ENCODE data around the gene WNT3A. TPM values are rescaled to one million over a fixed set of nuclear protein-coding genes. Genes with fewer than 3 reads are reported as not detected.

Gene WNT3A
- total and polyA plus RNA-seq, 10 donors, result not detected

- no peak overlapping the region for H3K4me3 ChIP-seq
- H3K27ac ChIP-seq, result no peak overlapping the region
- H3K9me3 ChIP-seq, result peaks cover 0 to 1% (median 0%) of the 10 kb centered on the region in 8 donors
- WGBS, 5 donors, result 48 to 55% (median 49%) methylated on average over 11 to 14 of the region's 14 CpGs
- H3K36me3 ChIP-seq, result no peaks in the 10 kb centered on the region
- TF ChIP-seq POLR2A (IDR thresholded peaks at IDR 0.05), result no peak
- TF ChIP-seq POLR2AphosphoS5 (IDR thresholded peaks at IDR 0.05), result no peak
- TF ChIP-seq, protein P1, sequence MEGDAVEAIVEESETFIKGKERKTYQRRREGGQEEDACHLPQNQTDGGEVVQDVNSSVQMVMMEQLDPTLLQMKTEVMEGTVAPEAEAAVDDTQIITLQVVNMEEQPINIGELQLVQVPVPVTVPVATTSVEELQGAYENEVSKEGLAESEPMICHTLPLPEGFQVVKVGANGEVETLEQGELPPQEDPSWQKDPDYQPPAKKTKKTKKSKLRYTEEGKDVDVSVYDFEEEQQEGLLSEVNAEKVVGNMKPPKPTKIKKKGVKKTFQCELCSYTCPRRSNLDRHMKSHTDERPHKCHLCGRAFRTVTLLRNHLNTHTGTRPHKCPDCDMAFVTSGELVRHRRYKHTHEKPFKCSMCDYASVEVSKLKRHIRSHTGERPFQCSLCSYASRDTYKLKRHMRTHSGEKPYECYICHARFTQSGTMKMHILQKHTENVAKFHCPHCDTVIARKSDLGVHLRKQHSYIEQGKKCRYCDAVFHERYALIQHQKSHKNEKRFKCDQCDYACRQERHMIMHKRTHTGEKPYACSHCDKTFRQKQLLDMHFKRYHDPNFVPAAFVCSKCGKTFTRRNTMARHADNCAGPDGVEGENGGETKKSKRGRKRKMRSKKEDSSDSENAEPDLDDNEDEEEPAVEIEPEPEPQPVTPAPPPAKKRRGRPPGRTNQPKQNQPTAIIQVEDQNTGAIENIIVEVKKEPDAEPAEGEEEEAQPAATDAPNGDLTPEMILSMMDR (IDR thresholded peaks at IDR 0.05 in 8 of 11, conservative IDR thresholded peaks at IDR 0.05 in 3 of 11), result no peak
- peaks cover 3 to 40% (median 24%) of the 10 kb centered on the region in 6 donors for H3K4me1 ChIP-seq
- DNase-seq, result peak; percentile 48
- peaks cover 0 to 95% (median 55%) of the 10 kb centered on the region in 7 donors for H3K27me3 ChIP-seq (replicated peaks in 1 of 7)
- intact Hi-C loops (cut with DNase I; ENCODE audit: low total_unique reads), result no loop called here
Observed at GRCh38 chr1:228003461-228004330, 3.1 kb upstream of the WNT3A start.

- H3K36me3 ChIP-seq, result no peaks in the 10 kb centered on the region
- peaks cover 3 to 47% (median 30%) of the 10 kb centered on the region in 6 donors for H3K4me1 ChIP-seq
- WGBS, 5 donors, result 7 to 18% (median 17%) methylated on average over 6 to 12 of the region's 12 CpGs
- peak; percentile 57 for DNase-seq
- TF ChIP-seq POLR2A (IDR thresholded peaks at IDR 0.05) (no peak), POLR2AphosphoS5 (IDR thresholded peaks at IDR 0.05) (no peak)
- TF ChIP-seq, protein P1 (IDR thresholded peaks at IDR 0.05 in 8 of 11, conservative IDR thresholded peaks at IDR 0.05 in 3 of 11), result peak in 3 of 11 experiments; percentile 15 to 45 (median 23)
- no peak overlapping the region for H3K27ac ChIP-seq
- no peaks in the 10 kb centered on the region for H3K9me3 ChIP-seq
- H3K27me3 ChIP-seq (replicated peaks in 1 of 7), result peaks cover 0 to 98% (median 62%) of the 10 kb centered on the region in 7 donors
- intact Hi-C loops (cut with DNase I; ENCODE audit: low total_unique reads), result no loop called here
- H3K4me3 ChIP-seq, result peak overlapping the region in 1 of 8 donors; percentile 21
Observed at GRCh38 chr1:228004331-228004855, 2.4 kb upstream of the WNT3A start.

DNA sequence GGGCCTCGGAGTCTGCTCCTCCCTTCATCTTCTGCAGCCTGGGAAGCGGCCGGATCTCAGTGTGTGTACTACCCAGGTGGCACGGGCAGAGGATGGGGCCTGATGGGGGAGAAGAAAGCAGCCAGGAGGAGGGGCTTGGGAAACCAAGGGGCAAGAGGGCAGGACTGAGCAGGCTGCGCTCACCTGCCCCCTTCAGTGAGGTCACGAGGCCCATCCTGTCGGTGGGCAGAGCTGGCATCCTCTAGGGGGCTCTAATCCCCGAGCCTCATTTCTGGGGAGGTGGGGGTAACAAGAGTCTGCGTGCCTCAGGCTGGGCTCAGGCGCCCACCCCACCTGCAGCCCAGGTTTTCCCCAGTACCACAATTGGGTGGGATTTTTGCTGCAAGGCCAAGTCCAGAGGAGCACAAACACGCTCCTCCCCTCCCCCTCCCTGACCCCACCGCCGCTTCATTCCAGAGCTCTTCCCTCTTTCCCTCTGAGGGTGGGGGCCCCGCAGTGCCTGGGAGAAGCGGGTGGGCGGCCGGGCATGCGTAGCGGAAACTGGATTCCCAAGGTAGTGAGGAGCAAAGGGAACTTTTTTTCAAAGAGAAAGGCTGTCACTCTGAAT lies 1.8 kb upstream of the WNT3A start:
- Histone ChIP-seq H3K36me3 (no peaks in the 10 kb centered on the region), H3K27ac (no peak overlapping the region), H3K9me3 (no peaks in the 10 kb centered on the region), H3K4me3 (peak overlapping the region in 1 of 8 donors; percentile 21), H3K4me1 (peaks cover 3 to 52% (median 32%) of the 10 kb centered on the region in 6 donors), H3K27me3 (replicated peaks in 1 of 7) (peaks cover 0 to 98% (median 68%) of the 10 kb centered on the region in 7 donors)
- WGBS, 5 donors, result 9 to 17% (median 10%) methylated on average over 15 to 19 of the region's 19 CpGs
- TF ChIP-seq POLR2A (IDR thresholded peaks at IDR 0.05) (no peak), POLR2AphosphoS5 (IDR thresholded peaks at IDR 0.05) (no peak)
- TF ChIP-seq, protein P1 (IDR thresholded peaks at IDR 0.05 in 8 of 11, conservative IDR thresholded peaks at IDR 0.05 in 3 of 11), result no peak
- intact Hi-C loops (cut with DNase I; ENCODE audit: low total_unique reads), result no loop called here
- peak; percentile 45 for DNase-seq

Measured in spleen (tissue), 11 donors.